Measurements from ENCODE around the gene SH3PXD2B. TPM values are rescaled to one million over a fixed set of nuclear protein-coding genes. Genes with fewer than 3 reads are reported as not detected.

SH3PXD2B gene
- total RNA-seq, 1 donor from 2014 or later: 74.1 TPM

- no peaks in the 10 kb centered on the region for H3K36me3 Mint-ChIP-seq (ENCODE audit: low read depth, unreplicated experiment)
- TF ChIP-seq CTCF (IDR thresholded peaks at IDR 0.05; ENCODE audit: unreplicated experiment): no peak
- H3K4me3 Mint-ChIP-seq (ENCODE audit: unreplicated experiment): no peak overlapping the region
- DNase-seq (ENCODE audit: low spot score): no peak
- peaks cover 8% of the 10 kb centered on the region for H3K27me3 Mint-ChIP-seq (ENCODE audit: unreplicated experiment)
- peaks cover 14% of the 10 kb centered on the region for H3K4me1 Mint-ChIP-seq (ENCODE audit: unreplicated experiment)
- H3K9me3 Mint-ChIP-seq (ENCODE audit: unreplicated experiment): no peaks in the 10 kb centered on the region
- H3K27ac Mint-ChIP-seq (ENCODE audit: unreplicated experiment): no peak overlapping the region
Measured at GRCh38 chr5:172443441-172444109, 10.8 kb downstream of the SH3PXD2B start.

- no peak overlapping the region for H3K4me3 Mint-ChIP-seq (ENCODE audit: unreplicated experiment)
- peaks cover 5% of the 10 kb centered on the region for H3K27me3 Mint-ChIP-seq (ENCODE audit: unreplicated experiment)
- no peak for DNase-seq (ENCODE audit: low spot score)
- no peak overlapping the region for H3K27ac Mint-ChIP-seq (ENCODE audit: unreplicated experiment)
- no peaks in the 10 kb centered on the region for H3K9me3 Mint-ChIP-seq (ENCODE audit: unreplicated experiment)
- no peak for TF ChIP-seq CTCF (IDR thresholded peaks at IDR 0.05; ENCODE audit: unreplicated experiment)
- no peaks in the 10 kb centered on the region for H3K36me3 Mint-ChIP-seq (ENCODE audit: low read depth, unreplicated experiment)
- peaks cover 14% of the 10 kb centered on the region for H3K4me1 Mint-ChIP-seq (ENCODE audit: unreplicated experiment)
Measured at GRCh38 chr5:172442592-172442991, 11.7 kb downstream of the SH3PXD2B start.

GRCh38 chr5:172441262-172441751 is 13.0 kb downstream of the SH3PXD2B start:
- DNase-seq (ENCODE audit: low spot score): no peak

GRCh38 chr5:172440486-172440885 is 13.8 kb downstream of the SH3PXD2B start:
- no peak overlapping the region for H3K4me3 Mint-ChIP-seq (ENCODE audit: unreplicated experiment)
- H3K4me1 Mint-ChIP-seq (ENCODE audit: unreplicated experiment): peaks cover 3% of the 10 kb centered on the region
- no peak for DNase-seq (ENCODE audit: low spot score)
- H3K27me3 Mint-ChIP-seq (ENCODE audit: unreplicated experiment): peaks cover 5% of the 10 kb centered on the region
- no peaks in the 10 kb centered on the region for H3K36me3 Mint-ChIP-seq (ENCODE audit: low read depth, unreplicated experiment)
- H3K9me3 Mint-ChIP-seq (ENCODE audit: unreplicated experiment): no peaks in the 10 kb centered on the region
- H3K27ac Mint-ChIP-seq (ENCODE audit: unreplicated experiment): no peak overlapping the region
- TF ChIP-seq CTCF (IDR thresholded peaks at IDR 0.05; ENCODE audit: unreplicated experiment): no peak

More at GRCh38 chr5:172441262-172441751, 13.0 kb downstream of the SH3PXD2B start:
- Mint-ChIP-seq H3K4me3 (ENCODE audit: unreplicated experiment) (no peak overlapping the region), H3K27ac (ENCODE audit: unreplicated experiment) (no peak overlapping the region), H3K4me1 (ENCODE audit: unreplicated experiment) (peaks cover 6% of the 10 kb centered on the region), H3K9me3 (ENCODE audit: unreplicated experiment) (no peaks in the 10 kb centered on the region), H3K27me3 (ENCODE audit: unreplicated experiment) (peaks cover 5% of the 10 kb centered on the region), H3K36me3 (ENCODE audit: low read depth, unreplicated experiment) (no peaks in the 10 kb centered on the region)
- no peak for TF ChIP-seq CTCF (IDR thresholded peaks at IDR 0.05; ENCODE audit: unreplicated experiment)

- no peaks in the 10 kb centered on the region for H3K9me3 Mint-ChIP-seq (ENCODE audit: unreplicated experiment)
- no peak overlapping the region for H3K4me3 Mint-ChIP-seq (ENCODE audit: unreplicated experiment)
- peaks cover 5% of the 10 kb centered on the region for H3K27me3 Mint-ChIP-seq (ENCODE audit: unreplicated experiment)
- peaks cover 3% of the 10 kb centered on the region for H3K4me1 Mint-ChIP-seq (ENCODE audit: unreplicated experiment)
- no peak overlapping the region for H3K27ac Mint-ChIP-seq (ENCODE audit: unreplicated experiment)
- TF ChIP-seq CTCF (IDR thresholded peaks at IDR 0.05; ENCODE audit: unreplicated experiment): no peak
- H3K36me3 Mint-ChIP-seq (ENCODE audit: low read depth, unreplicated experiment): no peaks in the 10 kb centered on the region
- DNase-seq (ENCODE audit: low spot score): no peak
Measured at GRCh38 chr5:172439785-172440477, 14.4 kb downstream of the SH3PXD2B start.

Measured in endothelial cell (in vitro differentiated cells).